WTC11 (cell line): ENCODE data around the gene ANKRD24.

Experiments
- CREB1 ChIP-seq: sonication (generic); formaldehyde crosslinking; IDR thresholded peaks from 2 replicates; pipeline ENCODE4 v1.8.0; 2023; ENCODE audit warnings: mild to moderate bottlenecking, missing genetic modification reagents
- CTCF ChIP-seq: fragments of 200-600 bp; IDR thresholded peaks from 2 replicates; pipeline ENCODE4 v1.8.0; 2022; ENCODE audit warnings: antibody characterized with exemption
- FOXP1 ChIP-seq: sonication (generic); formaldehyde crosslinking; IDR thresholded peaks from 2 replicates; pipeline ENCODE4 v1.8.0; 2022; ENCODE audit warnings: missing genetic modification reagents, mild to moderate bottlenecking, moderate library complexity, borderline replicate concordance
- NR2C2 ChIP-seq: sonication (generic); formaldehyde crosslinking; IDR thresholded peaks from 2 replicates; pipeline ENCODE4 v1.8.0; 2022; ENCODE audit warnings: mild to moderate bottlenecking, missing genetic modification reagents
- OVOL2 ChIP-seq: fragments of 250-450 bp; sonication (Bioruptor Pico); IDR thresholded peaks from 2 replicates; pipeline ENCODE4 v1.9.0; 2021; ENCODE audit warnings: mild to moderate bottlenecking, borderline replicate concordance
- SMAD3 ChIP-seq: sonication (generic); formaldehyde crosslinking; IDR thresholded peaks from 2 replicates; pipeline ENCODE4 v1.8.0; 2022; ENCODE audit warnings: missing genetic modification reagents, mild to moderate bottlenecking, borderline replicate concordance
- SOX15 ChIP-seq: fragments of 250-450 bp; sonication (Bioruptor Pico); IDR thresholded peaks from 2 replicates; pipeline ENCODE4 v1.9.0; 2021; ENCODE audit warnings: mild to moderate bottlenecking
- TEAD1 ChIP-seq: sonication (generic); formaldehyde crosslinking; IDR thresholded peaks from 2 replicates; pipeline ENCODE4 v1.8.0; 2022; ENCODE audit warnings: mild to moderate bottlenecking, missing genetic modification reagents
- ZBTB43 ChIP-seq: sonication (generic); formaldehyde crosslinking; IDR thresholded peaks from 2 replicates; pipeline ENCODE4 v1.8.1; 2023; ENCODE audit warnings: mild to moderate bottlenecking, missing genetic modification reagents
- ZNF512 ChIP-seq: sonication (generic); formaldehyde crosslinking; IDR thresholded peaks from 2 replicates; pipeline ENCODE4 v1.8.1; 2022; ENCODE audit warnings: missing genetic modification reagents, borderline replicate concordance
- ZSCAN18 ChIP-seq: fragments of 250-450 bp; sonication (Bioruptor Pico); IDR thresholded peaks from 2 replicates; pipeline ENCODE4 v2.1.2; 2022; ENCODE audit warnings: mild to moderate bottlenecking, moderate library complexity
- TF ChIP-seq, protein P1 (sequence below): sonication (generic); formaldehyde crosslinking; IDR thresholded peaks from 2 replicates; pipeline ENCODE4 v1.8.1; 2023; ENCODE audit warnings: mild to moderate bottlenecking, moderate library complexity, missing genetic modification reagents
- TF ChIP-seq, protein P2 (sequence below): sonication (generic); formaldehyde crosslinking; IDR thresholded peaks from 2 replicates; pipeline ENCODE4 v1.8.0; 2022; ENCODE audit warnings: mild to moderate bottlenecking, missing genetic modification reagents
- TF ChIP-seq, protein P3 (sequence below): sonication (generic); formaldehyde crosslinking; IDR thresholded peaks from 2 replicates; pipeline ENCODE4 v1.8.0; 2022; ENCODE audit warnings: mild to moderate bottlenecking, missing genetic modification reagents

DNA sequence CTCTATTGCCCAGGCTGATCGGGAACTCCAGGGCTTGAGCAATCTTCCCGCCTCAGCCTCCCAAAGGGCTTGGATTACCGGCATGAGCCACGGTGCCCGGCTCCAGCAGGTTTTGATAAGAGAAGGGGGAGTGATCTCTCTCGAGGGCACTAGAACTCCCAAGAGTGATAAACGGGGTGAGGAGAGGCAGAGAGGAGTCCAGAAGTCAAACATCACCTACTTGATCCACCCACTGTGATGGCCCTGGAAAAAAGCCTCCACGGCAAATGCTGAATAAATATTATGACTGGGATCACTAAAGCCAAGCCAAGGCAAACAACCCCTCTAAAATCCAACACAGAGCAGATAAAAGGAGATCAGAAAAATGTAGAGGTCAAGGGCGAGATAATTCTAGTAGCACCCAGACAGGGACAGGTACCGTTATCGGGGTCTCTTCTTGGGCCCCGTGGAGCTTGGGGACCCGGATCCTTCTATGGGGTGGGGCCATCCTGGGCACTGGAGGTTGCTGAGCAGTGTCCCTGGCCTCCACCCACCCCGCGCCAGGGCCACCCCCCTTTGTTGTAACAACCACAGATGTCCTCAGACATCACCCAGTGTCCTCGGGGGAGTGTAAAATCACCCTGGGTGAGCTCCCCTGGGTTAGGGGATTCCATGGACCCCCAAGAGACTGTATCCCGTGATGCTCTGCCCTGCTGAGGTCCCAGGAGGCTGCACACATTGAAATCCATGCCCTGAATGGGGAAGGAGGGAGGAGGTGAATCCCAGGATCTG is 32.8 kb upstream of the ANKRD24 start:
- TF ChIP-seq OVOL2 (CRISPR knock-in tag), result no peak
- no peak for TF ChIP-seq SOX15 (CRISPR knock-in tag)
- no peak for TF ChIP-seq FOXP1
- TF ChIP-seq, protein P1, sequence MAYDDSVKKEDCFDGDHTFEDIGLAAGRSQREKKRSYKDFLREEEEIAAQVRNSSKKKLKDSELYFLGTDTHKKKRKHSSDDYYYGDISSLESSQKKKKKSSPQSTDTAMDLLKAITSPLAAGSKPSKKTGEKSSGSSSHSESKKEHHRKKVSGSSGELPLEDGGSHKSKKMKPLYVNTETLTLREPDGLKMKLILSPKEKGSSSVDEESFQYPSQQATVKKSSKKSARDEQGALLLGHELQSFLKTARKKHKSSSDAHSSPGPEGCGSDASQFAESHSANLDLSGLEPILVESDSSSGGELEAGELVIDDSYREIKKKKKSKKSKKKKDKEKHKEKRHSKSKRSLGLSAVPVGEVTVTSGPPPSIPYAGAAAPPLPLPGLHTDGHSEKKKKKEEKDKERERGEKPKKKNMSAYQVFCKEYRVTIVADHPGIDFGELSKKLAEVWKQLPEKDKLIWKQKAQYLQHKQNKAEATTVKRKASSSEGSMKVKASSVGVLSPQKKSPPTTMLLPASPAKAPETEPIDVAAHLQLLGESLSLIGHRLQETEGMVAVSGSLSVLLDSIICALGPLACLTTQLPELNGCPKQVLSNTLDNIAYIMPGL, result no peak
- TF ChIP-seq SMAD3, result no peak
- no peak for TF ChIP-seq ZNF512 (CRISPR knock-in tag)
- no peak for TF ChIP-seq CTCF
- TF ChIP-seq, protein P2, sequence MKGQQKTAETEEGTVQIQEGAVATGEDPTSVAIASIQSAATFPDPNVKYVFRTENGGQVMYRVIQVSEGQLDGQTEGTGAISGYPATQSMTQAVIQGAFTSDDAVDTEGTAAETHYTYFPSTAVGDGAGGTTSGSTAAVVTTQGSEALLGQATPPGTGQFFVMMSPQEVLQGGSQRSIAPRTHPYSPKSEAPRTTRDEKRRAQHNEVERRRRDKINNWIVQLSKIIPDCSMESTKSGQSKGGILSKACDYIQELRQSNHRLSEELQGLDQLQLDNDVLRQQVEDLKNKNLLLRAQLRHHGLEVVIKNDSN (CRISPR knock-in tag), result no peak
- no peak for TF ChIP-seq CREB1
- no peak for TF ChIP-seq TEAD1 (CRISPR knock-in tag)
- TF ChIP-seq ZSCAN18 (CRISPR knock-in tag), result no peak
- no peak for TF ChIP-seq ZBTB43
- TF ChIP-seq, protein P3, sequence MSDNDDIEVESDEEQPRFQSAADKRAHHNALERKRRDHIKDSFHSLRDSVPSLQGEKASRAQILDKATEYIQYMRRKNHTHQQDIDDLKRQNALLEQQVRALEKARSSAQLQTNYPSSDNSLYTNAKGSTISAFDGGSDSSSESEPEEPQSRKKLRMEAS (CRISPR knock-in tag), result no peak
- no peak for TF ChIP-seq NR2C2 (CRISPR knock-in tag)
